Measurements from ENCODE around the gene SNORC. TPM values are rescaled to one million over a fixed set of nuclear protein-coding genes. Genes with fewer than 3 reads are reported as not detected.

SNORC gene
- total and polyA plus RNA-seq, 2 of the 13 experiments (the other 11 are each of a cell fraction or from before 2014, with no cell fraction given): 59.1 to 86.1 TPM

- TF ChIP-seq POLR2G (IDR thresholded peaks at IDR 0.05; ENCODE audit: low read depth, low read length): peak; percentile 26
- no peak for TF ChIP-seq ZNF275 (CRISPR knock-in tag; IDR thresholded peaks at IDR 0.05; ENCODE audit: borderline replicate concordance)
- peak; percentile 98 for TF ChIP-seq AGO2 (optimal IDR thresholded peaks at IDR 0.05; ENCODE audit: low read depth, low read length)
- TF ChIP-seq ZNF678 (CRISPR knock-in tag; IDR thresholded peaks at IDR 0.05): no peak
Observed at GRCh38 chr2:232879618-232880494, 9.8 kb downstream of the SNORC start (continued).

DNA sequence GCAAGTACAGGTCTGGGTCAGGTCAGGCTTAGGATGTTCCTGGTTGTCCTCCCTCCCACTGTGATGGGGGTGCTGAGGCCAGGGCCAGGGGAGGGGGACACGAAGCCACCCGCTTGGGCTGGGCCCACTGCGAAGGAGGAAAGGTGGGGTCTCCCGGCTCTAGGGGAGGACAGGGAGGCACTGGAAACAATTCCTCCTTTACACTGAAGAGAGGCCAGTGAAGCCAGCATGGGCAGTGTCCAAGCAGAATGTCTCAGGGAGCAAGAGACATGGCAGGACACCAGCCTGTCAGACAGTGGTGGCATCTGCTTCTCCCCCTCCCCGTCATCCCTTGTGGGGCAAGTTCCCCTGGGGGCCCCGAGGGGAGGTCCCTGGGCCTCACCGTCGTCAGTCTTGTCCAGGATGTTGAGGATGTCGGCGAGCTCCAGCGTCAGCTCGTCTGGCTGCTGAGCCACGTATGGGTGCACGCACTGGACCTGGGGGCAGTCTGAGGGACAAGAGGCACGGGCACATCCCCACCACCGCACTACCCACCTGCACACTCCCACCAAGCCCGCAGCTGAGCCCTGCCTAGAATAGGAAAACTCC lies 10.8 kb downstream of the SNORC start:
- 96% methylated on average over 17 of the region's 17 CpGs for WGBS (ENCODE audit: low lambda C conversion rate)
- no peak overlapping the region for H2AFZ ChIP-seq (ENCODE audit: low read length)
- no peak overlapping the region for H3K4me2 ChIP-seq (ENCODE audit: low read depth, low read length)
- POLR2A ChIA-PET: interaction anchor here (2.0 to 5.3 kb wide), 2 partner anchors 8 to 25 kb away, joined by 6 to 35 read pairs; no protein-coding TSS in a partner anchor
- CTCF ChIA-PET (ENCODE audit: low intra/inter-chr PET ratio, low total read pairs): no interaction called here
- in situ Hi-C loops (cut with HindIII; ENCODE audit: extremely low pct_ligation_motif_present, low pct_unique_long_range_greater_than_20kb) (no loop called here), intact Hi-C loops (cut with micrococcal nuclease; ENCODE audit: unreplicated experiment) (no loop called here)
- no peaks in the 10 kb centered on the region for H3K27me3 ChIP-seq (ENCODE audit: control insufficient read depth in 1 of 2, insufficient read depth in 2 of 2, low read length in 2 of 2)
- no TSS peak for BruUV-seq (replicated peaks)
- no peak overlapping the region for H3K9ac ChIP-seq (ENCODE audit: insufficient read depth, low read depth, low read length)
- FAIRE-seq (no peak), ATAC-seq (no peak), DNase-seq (ENCODE audit: low spot score) (no peak)
- peak overlapping the region; percentile 27 for H3K27ac ChIP-seq (ENCODE audit: extremely low read length, insufficient read depth, low read length)
- peaks cover 47% of the 10 kb centered on the region for H3K4me1 ChIP-seq (ENCODE audit: insufficient read depth, low read length)
- no peak overlapping the region for H3K4me3 ChIP-seq (replicated peaks in 1 of 3; ENCODE audit: insufficient read depth in 1 of 3, low read depth in 2 of 3, low read length in 3 of 3)
- H3K36me3 ChIP-seq (replicated peaks in 1 of 2; ENCODE audit: control insufficient read depth in 1 of 2, insufficient read depth in 2 of 2, low read length in 2 of 2): peaks cover 3 to 35% of the 10 kb centered on the region in 2 experiments
- peaks cover 26% of the 10 kb centered on the region for H3K79me2 ChIP-seq (ENCODE audit: insufficient read depth, low read length)
- peaks cover 3% of the 10 kb centered on the region; the same call in 1 of the 2 replicates for H4K20me1 ChIP-seq (ENCODE audit: insufficient read depth, low read length)
- H3K9me3 ChIP-seq (ENCODE audit: low read length): no peaks in the 10 kb centered on the region
- no peak for TF ChIP-seq ZNF557 (CRISPR knock-in tag; IDR thresholded peaks at IDR 0.05)
- no peak for TF ChIP-seq EP300 (IDR thresholded peaks at IDR 0.05; ENCODE audit: low read depth in 2 of 2, low read length in 2 of 2)
- no peak for TF ChIP-seq EP300 (CRISPR knock-in tag; IDR thresholded peaks at IDR 0.05; ENCODE audit: borderline replicate concordance)
- TF ChIP-seq ZNF615 (CRISPR knock-in tag; IDR thresholded peaks at IDR 0.05; ENCODE audit: borderline replicate concordance): no peak
- no peak for TF ChIP-seq FOXA3 (CRISPR knock-in tag; IDR thresholded peaks at IDR 0.05)
- peak; percentile 53 for TF ChIP-seq HNRNPH1 (optimal IDR thresholded peaks at IDR 0.05; ENCODE audit: low read depth, low read length)
- no peak for TF ChIP-seq HCFC1 (IDR thresholded peaks at IDR 0.05; ENCODE audit: low read depth, low read length)
- no peak for TF ChIP-seq SOX13 (IDR thresholded peaks at IDR 0.05)
- TF ChIP-seq SOX13 (CRISPR knock-in tag; conservative IDR thresholded peaks at IDR 0.05 in 1 of 2, IDR thresholded peaks at IDR 0.05 in 1 of 2): no peak
- TF ChIP-seq, protein P1, sequence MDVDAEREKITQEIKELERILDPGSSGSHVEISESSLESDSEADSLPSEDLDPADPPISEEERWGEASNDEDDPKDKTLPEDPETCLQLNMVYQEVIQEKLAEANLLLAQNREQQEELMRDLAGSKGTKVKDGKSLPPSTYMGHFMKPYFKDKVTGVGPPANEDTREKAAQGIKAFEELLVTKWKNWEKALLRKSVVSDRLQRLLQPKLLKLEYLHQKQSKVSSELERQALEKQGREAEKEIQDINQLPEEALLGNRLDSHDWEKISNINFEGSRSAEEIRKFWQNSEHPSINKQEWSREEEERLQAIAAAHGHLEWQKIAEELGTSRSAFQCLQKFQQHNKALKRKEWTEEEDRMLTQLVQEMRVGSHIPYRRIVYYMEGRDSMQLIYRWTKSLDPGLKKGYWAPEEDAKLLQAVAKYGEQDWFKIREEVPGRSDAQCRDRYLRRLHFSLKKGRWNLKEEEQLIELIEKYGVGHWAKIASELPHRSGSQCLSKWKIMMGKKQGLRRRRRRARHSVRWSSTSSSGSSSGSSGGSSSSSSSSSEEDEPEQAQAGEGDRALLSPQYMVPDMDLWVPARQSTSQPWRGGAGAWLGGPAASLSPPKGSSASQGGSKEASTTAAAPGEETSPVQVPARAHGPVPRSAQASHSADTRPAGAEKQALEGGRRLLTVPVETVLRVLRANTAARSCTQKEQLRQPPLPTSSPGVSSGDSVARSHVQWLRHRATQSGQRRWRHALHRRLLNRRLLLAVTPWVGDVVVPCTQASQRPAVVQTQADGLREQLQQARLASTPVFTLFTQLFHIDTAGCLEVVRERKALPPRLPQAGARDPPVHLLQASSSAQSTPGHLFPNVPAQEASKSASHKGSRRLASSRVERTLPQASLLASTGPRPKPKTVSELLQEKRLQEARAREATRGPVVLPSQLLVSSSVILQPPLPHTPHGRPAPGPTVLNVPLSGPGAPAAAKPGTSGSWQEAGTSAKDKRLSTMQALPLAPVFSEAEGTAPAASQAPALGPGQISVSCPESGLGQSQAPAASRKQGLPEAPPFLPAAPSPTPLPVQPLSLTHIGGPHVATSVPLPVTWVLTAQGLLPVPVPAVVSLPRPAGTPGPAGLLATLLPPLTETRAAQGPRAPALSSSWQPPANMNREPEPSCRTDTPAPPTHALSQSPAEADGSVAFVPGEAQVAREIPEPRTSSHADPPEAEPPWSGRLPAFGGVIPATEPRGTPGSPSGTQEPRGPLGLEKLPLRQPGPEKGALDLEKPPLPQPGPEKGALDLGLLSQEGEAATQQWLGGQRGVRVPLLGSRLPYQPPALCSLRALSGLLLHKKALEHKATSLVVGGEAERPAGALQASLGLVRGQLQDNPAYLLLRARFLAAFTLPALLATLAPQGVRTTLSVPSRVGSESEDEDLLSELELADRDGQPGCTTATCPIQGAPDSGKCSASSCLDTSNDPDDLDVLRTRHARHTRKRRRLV (CRISPR knock-in tag; IDR thresholded peaks at IDR 0.05): no peak
- peak; percentile 96 for TF ChIP-seq AGO2 (optimal IDR thresholded peaks at IDR 0.05; ENCODE audit: low read depth, low read length)
- peak; percentile 15; the same call in 1 of the 2 replicates for TF ChIP-seq POLR2G (IDR thresholded peaks at IDR 0.05; ENCODE audit: low read depth, low read length)
- peak; percentile 59 for TF ChIP-seq ZBTB38 (CRISPR knock-in tag; IDR thresholded peaks at IDR 0.05)
- TF ChIP-seq RXRA (CRISPR knock-in tag; IDR thresholded peaks at IDR 0.05): no peak
